ENCODE results near the gene FOXE3.
A peak's percentile ranks its signal among the peaks of the same experiment; 100 is the strongest.

The FOXE3 gene

GRCh38 chr1:47459253-47459788, 43.2 kb downstream of the FOXE3 start:
- H3K4me3 ChIP-seq (ENCODE audit: low read depth, low read length): no peak overlapping the region
- no peak for DNase-seq (ENCODE audit: low read depth)
- no peak for TF ChIP-seq CTCF (IDR thresholded peaks at IDR 0.05; ENCODE audit: control insufficient read depth, extremely low read depth, insufficient read depth)

GRCh38 chr1:47460040-47460439, 44.0 kb downstream of the FOXE3 start:
- TF ChIP-seq CTCF (IDR thresholded peaks at IDR 0.05; ENCODE audit: control insufficient read depth, extremely low read depth, insufficient read depth): no peak
- DNase-seq (ENCODE audit: low read depth): no peak
- no peak overlapping the region for H3K4me3 ChIP-seq (ENCODE audit: low read depth, low read length)

GRCh38 chr1:47460456-47460855, 44.4 kb downstream of the FOXE3 start:
- DNase-seq (ENCODE audit: low read depth): no peak
- TF ChIP-seq CTCF (IDR thresholded peaks at IDR 0.05; ENCODE audit: control insufficient read depth, extremely low read depth, insufficient read depth): no peak
- no peak overlapping the region for H3K4me3 ChIP-seq (ENCODE audit: low read depth, low read length)

DNA sequence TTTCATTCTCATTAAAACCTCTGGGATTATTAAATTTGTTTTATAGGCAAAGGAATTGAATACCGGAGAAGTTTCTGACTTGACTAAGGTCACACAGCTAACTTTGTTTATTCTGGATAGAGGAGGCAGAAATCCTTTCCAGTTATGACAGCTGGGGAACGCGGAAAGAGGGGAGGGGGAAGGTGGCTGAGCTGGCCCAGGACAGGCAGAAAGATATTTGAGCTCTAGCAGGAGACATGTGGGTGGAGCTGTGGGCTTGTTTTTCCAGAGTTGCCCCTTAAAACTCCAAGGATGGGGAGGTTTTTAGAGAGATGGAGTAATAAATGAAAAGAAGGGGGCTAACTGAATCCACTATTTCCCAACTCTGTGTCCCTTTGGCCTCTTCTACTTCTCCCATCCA, 49.5 kb downstream of the FOXE3 start:
- H3K4me3 ChIP-seq (ENCODE audit: low read depth, low read length): no peak overlapping the region
- DNase-seq (ENCODE audit: low read depth): peak; percentile 37
- no peak for TF ChIP-seq CTCF (IDR thresholded peaks at IDR 0.05; ENCODE audit: control insufficient read depth, extremely low read depth, insufficient read depth)

All from LNCaP clone FGC (cell line).